Mesenchymal stem cell (in vitro differentiated cells and primary cell): ENCODE results near the gene ATP11C.
A peak's percentile ranks its signal among the peaks of the same experiment; 100 is the strongest.

Experiments
- DNase-seq: peaks from one replicate; pipeline ENCODE4 v3.0.0-alpha.2; 2013
- H2AFZ ChIP-seq: one replicate; pipeline ENCODE4 v1.6.1; 2013; ENCODE audit warnings: low read depth, mild to moderate bottlenecking, control low read depth, inconsistent platforms, low read length, moderate library complexity
- H2AK5ac ChIP-seq: 2 replicates; pipeline ENCODE4 v1.6.1; 2013; ENCODE audit warnings: low read length, moderate library complexity, mild to moderate bottlenecking, inconsistent platforms; ENCODE audit not compliant: severe bottlenecking
- H2BK120ac ChIP-seq: one replicate; pipeline ENCODE4 v1.6.1; 2013; ENCODE audit warnings: low read depth, mild to moderate bottlenecking, inconsistent platforms, low read length, moderate library complexity
- H2BK12ac ChIP-seq, 2 experiments: one replicate each; pipeline ENCODE4 v1.6.1; 2013; ENCODE audit warnings: inconsistent platforms in 2 of 2, low read length in 2 of 2, mild to moderate bottlenecking in 2 of 2, moderate library complexity in 2 of 2, control low read depth in 1 of 2
- H2BK15ac ChIP-seq: one replicate; pipeline ENCODE4 v1.6.1; 2013; ENCODE audit warnings: mild to moderate bottlenecking, low read depth, inconsistent platforms; ENCODE audit not compliant: poor library complexity, severe bottlenecking
- H2BK5ac ChIP-seq: 2 replicates; pipeline ENCODE4 v1.6.1; 2013; ENCODE audit warnings: low read depth, mild to moderate bottlenecking, low read length, control low read depth, inconsistent platforms; ENCODE audit not compliant: poor library complexity, severe bottlenecking
- H3K14ac ChIP-seq, 2 experiments: one replicate each; pipeline ENCODE4 v1.6.1; 2013; ENCODE audit warnings: inconsistent platforms in 2 of 2, low read length in 2 of 2, control low read depth in 1 of 2, mild to moderate bottlenecking in 1 of 2, moderate library complexity in 1 of 2
- H3K18ac ChIP-seq, 2 experiments: one replicate each; pipeline ENCODE4 v1.6.1; 2013; ENCODE audit warnings: inconsistent platforms in 2 of 2, low read length in 2 of 2, control low read depth in 1 of 2, low read depth in 1 of 2, mild to moderate bottlenecking in 1 of 2
- H3K23ac ChIP-seq, 2 experiments: one replicate each; pipeline ENCODE4 v1.6.1; 2013; ENCODE audit warnings: inconsistent platforms in 2 of 2, low read length in 2 of 2, mild to moderate bottlenecking in 2 of 2, moderate library complexity in 2 of 2, control low read depth in 1 of 2
- H3K27ac ChIP-seq: 2 replicates; pipeline ENCODE4 v1.5.1; 2013; ENCODE audit warnings: mild to moderate bottlenecking, moderate library complexity, low read length, control low read depth, inconsistent platforms; ENCODE audit not compliant: poor library complexity, severe bottlenecking
- H3K27me3 ChIP-seq, 2 experiments: 2 replicates each; pipeline versions ENCODE4 v1.6.1 to v1.7.0; 2013; ENCODE audit warnings: low read length in 2 of 2, mild to moderate bottlenecking in 2 of 2, moderate library complexity in 2 of 2, control low read depth in 1 of 2, inconsistent platforms in 1 of 2; ENCODE audit not compliant: control insufficient read depth in 1 of 2, insufficient read depth in 1 of 2
- H3K36me3 ChIP-seq, 2 experiments: 2 replicates each; pipeline versions ENCODE4 v1.6.1 to v1.7.0; 2013; ENCODE audit warnings: low read length in 2 of 2, control low read depth in 1 of 2, inconsistent platforms in 1 of 2, low read depth in 1 of 2, mild to moderate bottlenecking in 1 of 2; ENCODE audit not compliant: insufficient read depth in 2 of 2, control insufficient read depth in 1 of 2
- H3K4ac ChIP-seq, 2 experiments: one replicate each; pipeline ENCODE4 v1.6.1; 2013; ENCODE audit warnings: inconsistent platforms in 2 of 2, low read length in 2 of 2, mild to moderate bottlenecking in 2 of 2, moderate library complexity in 2 of 2, control low read depth in 1 of 2, low read depth in 1 of 2
- H3K4me1 ChIP-seq: 2 replicates; pipeline ENCODE4 v1.6.1; 2013; ENCODE audit warnings: low read depth, low read length, control low read depth; ENCODE audit not compliant: control insufficient read depth, insufficient read depth
- H3K4me2 ChIP-seq: 2 replicates; pipeline ENCODE4 v1.6.1; 2013; ENCODE audit warnings: low read length, mild to moderate bottlenecking, inconsistent platforms; ENCODE audit not compliant: poor library complexity, severe bottlenecking
- H3K4me3 ChIP-seq, 2 experiments: 2 replicates each; pipeline versions ENCODE4 v1.5.1 to v1.7.0; 2013; ENCODE audit warnings: low read length in 2 of 2, mild to moderate bottlenecking in 2 of 2, control low read depth in 1 of 2, low read depth in 1 of 2; ENCODE audit not compliant: insufficient read depth in 1 of 2
- H3K79me1 ChIP-seq: replicated peaks from 2 replicates; pipeline ENCODE4 v1.6.1; 2013; ENCODE audit warnings: mild to moderate bottlenecking, control low read depth, low read length, inconsistent platforms; ENCODE audit not compliant: poor library complexity, severe bottlenecking
- H3K9ac ChIP-seq: 2 replicates; pipeline ENCODE4 v1.7.0; 2013; ENCODE audit warnings: mild to moderate bottlenecking, low read length, moderate library complexity
- H3K9me3 ChIP-seq: 2 replicates; pipeline ENCODE4 v1.7.0; 2013; ENCODE audit warnings: mild to moderate bottlenecking, low read length; ENCODE audit not compliant: control insufficient read depth
- H4K8ac ChIP-seq: one replicate; pipeline ENCODE4 v1.6.1; 2013; ENCODE audit warnings: inconsistent platforms, mild to moderate bottlenecking, low read length, moderate library complexity
- H4K91ac ChIP-seq: one replicate; pipeline ENCODE4 v1.6.1; 2013; ENCODE audit warnings: mild to moderate bottlenecking, low read length, inconsistent platforms
- WGBS: methylation state at CpG from one replicate; pipeline ENCODE4 v1.1.7; 2013; ENCODE audit warnings: mixed read lengths; 5-methylcytosine and 5-hydroxymethylcytosine counted together

Gene ATP11C

GRCh38 chrX:139898334-139898733 is 34.5 kb downstream of the ATP11C start:
- no peaks in the 10 kb centered on the region for H3K4me1 ChIP-seq
- H2BK5ac ChIP-seq = no peak overlapping the region
- peaks cover 3% of the 10 kb centered on the region for H3K79me1 ChIP-seq
- H3K27ac ChIP-seq = no peak overlapping the region
- H3K9me3 ChIP-seq = no peaks in the 10 kb centered on the region
- H3K14ac ChIP-seq = no peak overlapping the region
- no peak overlapping the region for H3K23ac ChIP-seq
- no peak overlapping the region for H4K91ac ChIP-seq
- H3K4me3 ChIP-seq = no peak overlapping the region
- no peak overlapping the region for H2BK15ac ChIP-seq
- no peak overlapping the region for H3K4me2 ChIP-seq
- H3K18ac ChIP-seq = no peak overlapping the region
- no peak overlapping the region for H3K9ac ChIP-seq
- WGBS = no CpG with 5 or more reads among the region's 2 CpGs
- H2AK5ac ChIP-seq = no peak overlapping the region
- no peak for DNase-seq
- no peak overlapping the region for H4K8ac ChIP-seq
- no peak overlapping the region for H2AFZ ChIP-seq
- no peak overlapping the region for H2BK120ac ChIP-seq
- no peaks in the 10 kb centered on the region for H3K27me3 ChIP-seq
- no peaks in the 10 kb centered on the region for H3K36me3 ChIP-seq
- H2BK12ac ChIP-seq = no peak overlapping the region
- no peak overlapping the region for H3K4ac ChIP-seq

- H3K4me3 ChIP-seq = no peak overlapping the region
- no peak overlapping the region for H3K14ac ChIP-seq
- H2BK120ac ChIP-seq = no peak overlapping the region
- H3K4me1 ChIP-seq = no peaks in the 10 kb centered on the region
- no peak overlapping the region for H3K4ac ChIP-seq
- H2BK12ac ChIP-seq = no peak overlapping the region
- no peak overlapping the region for H2AFZ ChIP-seq
- H2AK5ac ChIP-seq = no peak overlapping the region
- H3K4me2 ChIP-seq = no peak overlapping the region
- no peaks in the 10 kb centered on the region for H3K27me3 ChIP-seq
- H3K23ac ChIP-seq = no peak overlapping the region
- DNase-seq = no peak
- no peak overlapping the region for H2BK5ac ChIP-seq
- H2BK15ac ChIP-seq = no peak overlapping the region
- 79% methylated on average over 1 of the region's 2 CpGs for WGBS
- H3K9ac ChIP-seq = no peak overlapping the region
- no peak overlapping the region for H4K8ac ChIP-seq
- no peaks in the 10 kb centered on the region for H3K9me3 ChIP-seq
- no peaks in the 10 kb centered on the region for H3K36me3 ChIP-seq
- no peak overlapping the region for H3K27ac ChIP-seq
- H3K79me1 ChIP-seq = no peaks in the 10 kb centered on the region
- H4K91ac ChIP-seq = no peak overlapping the region
- no peak overlapping the region for H3K18ac ChIP-seq
Measured at GRCh38 chrX:139892512-139892911, 40.3 kb downstream of the ATP11C start.

GRCh38 chrX:139890991-139891700 is 41.7 kb downstream of the ATP11C start:
- H4K91ac ChIP-seq = no peak overlapping the region
- no peak overlapping the region for H3K4me3 ChIP-seq
- no peaks in the 10 kb centered on the region for H3K79me1 ChIP-seq
- no peak overlapping the region for H2BK120ac ChIP-seq
- no peak overlapping the region for H3K18ac ChIP-seq
- peak overlapping the region; percentile 59 for H3K27ac ChIP-seq
- no peak overlapping the region for H2AFZ ChIP-seq
- H3K36me3 ChIP-seq = no peaks in the 10 kb centered on the region
- no peaks in the 10 kb centered on the region for H3K9me3 ChIP-seq
- no peak overlapping the region for H3K4me2 ChIP-seq
- H2AK5ac ChIP-seq = no peak overlapping the region
- H2BK12ac ChIP-seq = no peak overlapping the region
- H2BK5ac ChIP-seq = no peak overlapping the region
- no peak overlapping the region for H3K4ac ChIP-seq
- 7% methylated on average over 2 of the region's 3 CpGs for WGBS
- H3K14ac ChIP-seq = no peak overlapping the region
- H3K9ac ChIP-seq = no peak overlapping the region
- H3K27me3 ChIP-seq = no peaks in the 10 kb centered on the region
- H2BK15ac ChIP-seq = no peak overlapping the region
- H4K8ac ChIP-seq = no peak overlapping the region
- peak; percentile 78 for DNase-seq
- no peaks in the 10 kb centered on the region for H3K4me1 ChIP-seq
- no peak overlapping the region for H3K23ac ChIP-seq

GRCh38 chrX:139889760-139890159 is 43.1 kb downstream of the ATP11C start:
- WGBS = no CpG with 5 or more reads among the region's 1 CpG
- H3K79me1 ChIP-seq = no peaks in the 10 kb centered on the region
- no peak overlapping the region for H2BK12ac ChIP-seq
- no peak overlapping the region for H2BK5ac ChIP-seq
- peak overlapping the region; percentile 14 for H3K27ac ChIP-seq
- H4K91ac ChIP-seq = no peak overlapping the region
- no peak overlapping the region for H3K4ac ChIP-seq
- H3K27me3 ChIP-seq = no peaks in the 10 kb centered on the region
- H3K4me2 ChIP-seq = no peak overlapping the region
- no peaks in the 10 kb centered on the region for H3K36me3 ChIP-seq
- H2AK5ac ChIP-seq = no peak overlapping the region
- no peaks in the 10 kb centered on the region for H3K9me3 ChIP-seq
- H3K9ac ChIP-seq = no peak overlapping the region
- no peak overlapping the region for H3K18ac ChIP-seq
- H3K4me3 ChIP-seq = no peak overlapping the region
- peak; percentile 34 for DNase-seq
- no peak overlapping the region for H2AFZ ChIP-seq
- H3K4me1 ChIP-seq = no peaks in the 10 kb centered on the region
- no peak overlapping the region for H3K23ac ChIP-seq
- H4K8ac ChIP-seq = no peak overlapping the region
- no peak overlapping the region for H2BK120ac ChIP-seq
- H3K14ac ChIP-seq = no peak overlapping the region
- H2BK15ac ChIP-seq = no peak overlapping the region
